DND-41 (cell line): ENCODE measurements around the gene TARM1.

ENCODE experiments used
- ATAC-seq: fragments of 200-7000 bp; cut with Tn5 transposase; 3 replicates; pipeline ENCODE4 v1.9.1; 2021; ENCODE audit warnings: low read depth; ENCODE audit not compliant: insufficient read depth
- DNase-seq: peaks from one replicate; pipeline ENCODE4 v3.0.0-alpha.2; 2020
- H2AFZ ChIP-seq: 2 replicates; pipeline ENCODE4 v1.6.0; 2012; ENCODE audit warnings: low read depth, low read length
- H3K27ac ChIP-seq: 2 replicates; pipeline ENCODE4 v1.5.1; 2012; ENCODE audit warnings: low read length, inconsistent platforms
- H3K27me3 ChIP-seq: fragments of 200-600 bp; sonication (generic); 2 replicates; pipeline ENCODE4 v1.6.0; 2012; ENCODE audit warnings: low read length, mild to moderate bottlenecking, inconsistent platforms; ENCODE audit not compliant: insufficient read depth, poor library complexity
- H3K36me3 ChIP-seq: 2 replicates; pipeline ENCODE4 v1.5.1; 2012; ENCODE audit warnings: low read length, inconsistent platforms; ENCODE audit not compliant: insufficient read depth
- H3K4me1 ChIP-seq: 2 replicates; pipeline ENCODE4 v1.5.1; 2012; ENCODE audit warnings: mild to moderate bottlenecking, low read length; ENCODE audit not compliant: insufficient read depth
- H3K4me2 ChIP-seq: 2 replicates; pipeline ENCODE4 v1.6.0; 2012; ENCODE audit warnings: mild to moderate bottlenecking, moderate library complexity, low read length, inconsistent platforms; ENCODE audit not compliant: insufficient read depth
- H3K4me3 ChIP-seq, 2 experiments: fragments of 200-600 bp in 1 of 2; shearing (Covaris generic) in 1 of 2; 2 replicates each; pipeline ENCODE4 v1.5.1; 2012 to 2016; ENCODE audit warnings: inconsistent platforms in 2 of 2, low read length in 2 of 2, mild to moderate bottlenecking in 2 of 2, low read depth in 1 of 2, moderate library complexity in 1 of 2
- H3K79me2 ChIP-seq: 2 replicates; pipeline ENCODE4 v1.6.0; 2012; ENCODE audit warnings: low read length, inconsistent platforms; ENCODE audit not compliant: insufficient read depth
- H3K9ac ChIP-seq: 2 replicates; pipeline ENCODE4 v1.6.0; 2012; ENCODE audit warnings: low read depth, mild to moderate bottlenecking, inconsistent platforms, low read length, moderate library complexity
- H3K9me3 ChIP-seq: 2 replicates; pipeline ENCODE4 v1.5.1; 2012; ENCODE audit warnings: low read length, moderate library complexity, mild to moderate bottlenecking, inconsistent platforms; ENCODE audit not compliant: insufficient read depth, severe bottlenecking
- H4K20me1 ChIP-seq: 2 replicates; pipeline ENCODE4 v1.6.0; 2012; ENCODE audit warnings: low read length; ENCODE audit not compliant: insufficient read depth
- CTCF ChIP-seq: IDR thresholded peaks from 2 replicates; pipeline ENCODE4 v1.5.1; 2012; ENCODE audit warnings: borderline replicate concordance, low read length, moderate library complexity, mild to moderate bottlenecking; ENCODE audit not compliant: poor library complexity, severe bottlenecking; ENCODE audit errors: extremely low read depth
- EZH2 ChIP-seq: IDR thresholded peaks from 3 replicates; pipeline ENCODE4 v1.6.1; 2012; ENCODE audit warnings: borderline replicate concordance, low read depth, mild to moderate bottlenecking, moderate library complexity, low read length, inconsistent platforms; ENCODE audit not compliant: severe bottlenecking

The TARM1 gene

GRCh38 chr19:54063350-54064116 is 17.6 kb downstream of the TARM1 start, which contains the start of gene VSTM1:
Gene VSTM1 (minus strand): TSS chr19:54063897. CDS start chr19:54063777, 120 bp downstream.
- Histone ChIP-seq H3K79me2 (no peaks in the 10 kb centered on the region), H3K27me3 (no peaks in the 10 kb centered on the region), H3K4me2 (no peak within 1 kb of the TSS), H3K9ac (no peak within 1 kb of the TSS), H2AFZ (no peak within 1 kb of the TSS), H3K36me3 (no peaks in the 10 kb centered on the region), H3K9me3 (no peaks in the 10 kb centered on the region), H3K4me1 (no peaks in the 10 kb centered on the region), H4K20me1 (no peaks in the 10 kb centered on the region), H3K4me3 (no peak within 1 kb of the TSS), H3K27ac (no peak within 1 kb of the TSS)
- TF ChIP-seq EZH2 (no peak), CTCF (no peak)
- ATAC-seq (no peak), DNase-seq (no peak)

- ATAC-seq, result no peak
- no peaks in the 10 kb centered on the region for H3K27me3 ChIP-seq
- H3K36me3 ChIP-seq, result no peaks in the 10 kb centered on the region
- H3K9me3 ChIP-seq, result no peaks in the 10 kb centered on the region
- H3K4me3 ChIP-seq, result no peak overlapping the region
- H3K79me2 ChIP-seq, result no peaks in the 10 kb centered on the region
- H3K9ac ChIP-seq, result no peak overlapping the region
- no peak overlapping the region for H3K27ac ChIP-seq
- DNase-seq, result no peak
- no peak overlapping the region for H3K4me2 ChIP-seq
- TF ChIP-seq EZH2 (no peak), CTCF (no peak)
- no peaks in the 10 kb centered on the region for H3K4me1 ChIP-seq
- H2AFZ ChIP-seq, result no peak overlapping the region
- H4K20me1 ChIP-seq, result no peaks in the 10 kb centered on the region
These were observed 18.5 kb downstream of the TARM1 start for GRCh38 chr19:54062643-54063042.

DNA sequence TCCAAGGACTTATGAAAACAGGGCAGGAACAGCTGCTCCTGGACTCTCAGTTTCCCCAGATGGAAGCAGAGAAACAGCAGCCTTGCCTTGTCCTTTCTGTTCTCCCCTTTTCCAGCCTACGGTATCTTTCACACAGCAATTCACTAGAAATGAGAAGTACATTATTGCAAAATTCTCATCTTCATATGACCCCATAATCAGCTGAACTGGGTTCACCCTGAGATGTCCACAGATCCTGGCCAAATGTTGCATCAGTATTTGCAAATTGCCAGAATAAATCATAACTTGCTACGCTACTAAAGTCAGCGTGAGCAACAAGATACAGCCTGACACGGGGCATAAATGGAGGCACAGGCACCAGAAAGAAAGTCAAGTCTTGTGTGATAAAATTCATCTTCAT is 33.5 kb downstream of the TARM1 start:
- H3K79me2 ChIP-seq, result no peaks in the 10 kb centered on the region
- no peaks in the 10 kb centered on the region for H3K4me1 ChIP-seq
- no peaks in the 10 kb centered on the region for H3K36me3 ChIP-seq
- no peak for TF ChIP-seq EZH2
- TF ChIP-seq CTCF, result no peak
- H3K9ac ChIP-seq, result no peak overlapping the region
- no peak for DNase-seq
- H3K4me2 ChIP-seq, result no peak overlapping the region
- no peak overlapping the region for H3K4me3 ChIP-seq
- no peaks in the 10 kb centered on the region for H3K27me3 ChIP-seq
- no peaks in the 10 kb centered on the region for H4K20me1 ChIP-seq
- H2AFZ ChIP-seq, result no peak overlapping the region
- no peak for ATAC-seq
- H3K27ac ChIP-seq, result no peak overlapping the region
- no peaks in the 10 kb centered on the region for H3K9me3 ChIP-seq
